ENCODE results near the gene GYG1. TPM values are rescaled to one million over a fixed set of nuclear protein-coding genes. Genes with fewer than 3 reads are reported as not detected.

GYG1 gene
- total and polyA plus RNA-seq, 2 experiments from 2014 or later: 33.2 to 40.9 TPM

DNA sequence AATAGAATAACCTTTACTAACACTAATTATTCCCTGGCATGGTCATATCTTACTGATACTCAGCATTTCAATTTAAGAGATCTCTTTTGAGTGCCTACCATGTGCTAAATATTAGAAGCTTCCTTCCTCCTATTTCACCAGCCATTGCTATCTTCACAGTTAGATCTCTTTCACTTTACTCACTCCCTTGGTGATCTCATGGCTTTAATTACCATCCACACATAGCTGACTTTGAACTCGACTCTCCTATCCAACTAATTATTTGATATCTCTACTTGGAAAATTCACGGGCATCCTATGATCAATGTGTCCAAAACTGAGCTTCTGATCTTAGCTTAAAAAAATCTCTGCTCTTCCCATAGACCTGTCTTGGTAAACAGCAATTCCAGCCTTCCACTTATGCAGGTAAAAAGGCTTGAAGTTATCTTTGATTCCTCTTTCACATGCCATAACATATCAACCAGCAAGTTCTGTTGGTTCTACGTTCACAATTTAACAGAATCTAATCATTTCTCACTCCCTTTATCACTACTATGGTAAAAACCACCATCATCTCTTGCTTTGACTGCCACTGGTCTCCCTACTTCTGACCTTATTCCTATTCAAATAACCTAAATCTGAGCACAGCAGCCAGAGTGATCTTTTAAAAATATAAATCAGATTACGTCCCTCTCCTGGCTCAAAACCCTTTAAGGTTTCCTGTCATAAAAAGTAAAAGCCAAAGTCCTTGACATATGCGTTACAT lies 53.2 kb downstream of the GYG1 start:
- DNase-seq (ENCODE audit: low spot score) (no peak), ATAC-seq (no peak)
- no peaks in the 10 kb centered on the region for H3K9me2 ChIP-seq (ENCODE audit: insufficient read depth)
- H3F3A ChIP-seq (replicated peaks; ENCODE audit: low read depth): no peaks in the 10 kb centered on the region
- no peaks in the 10 kb centered on the region for H3K27me3 ChIP-seq (ENCODE audit: insufficient read depth)
- no peak overlapping the region for H3K4me3 ChIP-seq
- Mint-ChIP-seq H3K27ac (no peak overlapping the region), H3K9me3 (no peaks in the 10 kb centered on the region), H3K4me3 (no peak overlapping the region), H3K36me3 (ENCODE audit: low read depth) (peaks cover 30% of the 10 kb centered on the region; the same call in 2 of the 3 replicates), H3K27me3 (ENCODE audit: insufficient read depth, low read depth, poor library complexity) (no peaks in the 10 kb centered on the region), H3K4me1 (no peaks in the 10 kb centered on the region)
- H3K36me3 ChIP-seq (ENCODE audit: insufficient read depth): peaks cover 18% of the 10 kb centered on the region
- no peak overlapping the region for H3K4me2 ChIP-seq
- H3K27ac ChIP-seq (ENCODE audit: low read depth): 0 out of 2 replicates have a peak overlapping the region, but pooled peaks have one; percentile 4
- no peaks in the 10 kb centered on the region for H4K20me1 ChIP-seq (replicated peaks; ENCODE audit: insufficient read depth)
- H3K79me2 ChIP-seq (replicated peaks; ENCODE audit: insufficient read depth): no peaks in the 10 kb centered on the region
- H3K4me1 ChIP-seq (ENCODE audit: insufficient read depth): no peaks in the 10 kb centered on the region
- H2AFZ ChIP-seq: no peak overlapping the region
- TF ChIP-seq STAT1 (IDR thresholded peaks at IDR 0.05; ENCODE audit: unreplicated experiment): no peak
- TF ChIP-seq, protein P1, sequence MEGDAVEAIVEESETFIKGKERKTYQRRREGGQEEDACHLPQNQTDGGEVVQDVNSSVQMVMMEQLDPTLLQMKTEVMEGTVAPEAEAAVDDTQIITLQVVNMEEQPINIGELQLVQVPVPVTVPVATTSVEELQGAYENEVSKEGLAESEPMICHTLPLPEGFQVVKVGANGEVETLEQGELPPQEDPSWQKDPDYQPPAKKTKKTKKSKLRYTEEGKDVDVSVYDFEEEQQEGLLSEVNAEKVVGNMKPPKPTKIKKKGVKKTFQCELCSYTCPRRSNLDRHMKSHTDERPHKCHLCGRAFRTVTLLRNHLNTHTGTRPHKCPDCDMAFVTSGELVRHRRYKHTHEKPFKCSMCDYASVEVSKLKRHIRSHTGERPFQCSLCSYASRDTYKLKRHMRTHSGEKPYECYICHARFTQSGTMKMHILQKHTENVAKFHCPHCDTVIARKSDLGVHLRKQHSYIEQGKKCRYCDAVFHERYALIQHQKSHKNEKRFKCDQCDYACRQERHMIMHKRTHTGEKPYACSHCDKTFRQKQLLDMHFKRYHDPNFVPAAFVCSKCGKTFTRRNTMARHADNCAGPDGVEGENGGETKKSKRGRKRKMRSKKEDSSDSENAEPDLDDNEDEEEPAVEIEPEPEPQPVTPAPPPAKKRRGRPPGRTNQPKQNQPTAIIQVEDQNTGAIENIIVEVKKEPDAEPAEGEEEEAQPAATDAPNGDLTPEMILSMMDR (conservative IDR thresholded peaks at IDR 0.05; ENCODE audit: low read depth in 2 of 2): no peak
- no peak for TF ChIP-seq EZH2 (IDR thresholded peaks at IDR 0.05; ENCODE audit: low read depth, unreplicated experiment)
- no peak for TF ChIP-seq CREB1 (CRISPR knock-in tag; IDR thresholded peaks at IDR 0.05; ENCODE audit: low read depth)
- TF ChIP-seq JUNB (IDR thresholded peaks at IDR 0.05; ENCODE audit: unreplicated experiment): no peak
- no peak for TF ChIP-seq POLR2AphosphoS5 (IDR thresholded peaks at IDR 0.05; ENCODE audit: low read depth)
- TF ChIP-seq ETS1 (IDR thresholded peaks at IDR 0.05): no peak
- TF ChIP-seq REST (IDR thresholded peaks at IDR 0.05; ENCODE audit: unreplicated experiment): no peak
- TF ChIP-seq EZH2phosphoT487 (IDR thresholded peaks at IDR 0.05; ENCODE audit: unreplicated experiment): no peak
- TF ChIP-seq, protein P2, sequence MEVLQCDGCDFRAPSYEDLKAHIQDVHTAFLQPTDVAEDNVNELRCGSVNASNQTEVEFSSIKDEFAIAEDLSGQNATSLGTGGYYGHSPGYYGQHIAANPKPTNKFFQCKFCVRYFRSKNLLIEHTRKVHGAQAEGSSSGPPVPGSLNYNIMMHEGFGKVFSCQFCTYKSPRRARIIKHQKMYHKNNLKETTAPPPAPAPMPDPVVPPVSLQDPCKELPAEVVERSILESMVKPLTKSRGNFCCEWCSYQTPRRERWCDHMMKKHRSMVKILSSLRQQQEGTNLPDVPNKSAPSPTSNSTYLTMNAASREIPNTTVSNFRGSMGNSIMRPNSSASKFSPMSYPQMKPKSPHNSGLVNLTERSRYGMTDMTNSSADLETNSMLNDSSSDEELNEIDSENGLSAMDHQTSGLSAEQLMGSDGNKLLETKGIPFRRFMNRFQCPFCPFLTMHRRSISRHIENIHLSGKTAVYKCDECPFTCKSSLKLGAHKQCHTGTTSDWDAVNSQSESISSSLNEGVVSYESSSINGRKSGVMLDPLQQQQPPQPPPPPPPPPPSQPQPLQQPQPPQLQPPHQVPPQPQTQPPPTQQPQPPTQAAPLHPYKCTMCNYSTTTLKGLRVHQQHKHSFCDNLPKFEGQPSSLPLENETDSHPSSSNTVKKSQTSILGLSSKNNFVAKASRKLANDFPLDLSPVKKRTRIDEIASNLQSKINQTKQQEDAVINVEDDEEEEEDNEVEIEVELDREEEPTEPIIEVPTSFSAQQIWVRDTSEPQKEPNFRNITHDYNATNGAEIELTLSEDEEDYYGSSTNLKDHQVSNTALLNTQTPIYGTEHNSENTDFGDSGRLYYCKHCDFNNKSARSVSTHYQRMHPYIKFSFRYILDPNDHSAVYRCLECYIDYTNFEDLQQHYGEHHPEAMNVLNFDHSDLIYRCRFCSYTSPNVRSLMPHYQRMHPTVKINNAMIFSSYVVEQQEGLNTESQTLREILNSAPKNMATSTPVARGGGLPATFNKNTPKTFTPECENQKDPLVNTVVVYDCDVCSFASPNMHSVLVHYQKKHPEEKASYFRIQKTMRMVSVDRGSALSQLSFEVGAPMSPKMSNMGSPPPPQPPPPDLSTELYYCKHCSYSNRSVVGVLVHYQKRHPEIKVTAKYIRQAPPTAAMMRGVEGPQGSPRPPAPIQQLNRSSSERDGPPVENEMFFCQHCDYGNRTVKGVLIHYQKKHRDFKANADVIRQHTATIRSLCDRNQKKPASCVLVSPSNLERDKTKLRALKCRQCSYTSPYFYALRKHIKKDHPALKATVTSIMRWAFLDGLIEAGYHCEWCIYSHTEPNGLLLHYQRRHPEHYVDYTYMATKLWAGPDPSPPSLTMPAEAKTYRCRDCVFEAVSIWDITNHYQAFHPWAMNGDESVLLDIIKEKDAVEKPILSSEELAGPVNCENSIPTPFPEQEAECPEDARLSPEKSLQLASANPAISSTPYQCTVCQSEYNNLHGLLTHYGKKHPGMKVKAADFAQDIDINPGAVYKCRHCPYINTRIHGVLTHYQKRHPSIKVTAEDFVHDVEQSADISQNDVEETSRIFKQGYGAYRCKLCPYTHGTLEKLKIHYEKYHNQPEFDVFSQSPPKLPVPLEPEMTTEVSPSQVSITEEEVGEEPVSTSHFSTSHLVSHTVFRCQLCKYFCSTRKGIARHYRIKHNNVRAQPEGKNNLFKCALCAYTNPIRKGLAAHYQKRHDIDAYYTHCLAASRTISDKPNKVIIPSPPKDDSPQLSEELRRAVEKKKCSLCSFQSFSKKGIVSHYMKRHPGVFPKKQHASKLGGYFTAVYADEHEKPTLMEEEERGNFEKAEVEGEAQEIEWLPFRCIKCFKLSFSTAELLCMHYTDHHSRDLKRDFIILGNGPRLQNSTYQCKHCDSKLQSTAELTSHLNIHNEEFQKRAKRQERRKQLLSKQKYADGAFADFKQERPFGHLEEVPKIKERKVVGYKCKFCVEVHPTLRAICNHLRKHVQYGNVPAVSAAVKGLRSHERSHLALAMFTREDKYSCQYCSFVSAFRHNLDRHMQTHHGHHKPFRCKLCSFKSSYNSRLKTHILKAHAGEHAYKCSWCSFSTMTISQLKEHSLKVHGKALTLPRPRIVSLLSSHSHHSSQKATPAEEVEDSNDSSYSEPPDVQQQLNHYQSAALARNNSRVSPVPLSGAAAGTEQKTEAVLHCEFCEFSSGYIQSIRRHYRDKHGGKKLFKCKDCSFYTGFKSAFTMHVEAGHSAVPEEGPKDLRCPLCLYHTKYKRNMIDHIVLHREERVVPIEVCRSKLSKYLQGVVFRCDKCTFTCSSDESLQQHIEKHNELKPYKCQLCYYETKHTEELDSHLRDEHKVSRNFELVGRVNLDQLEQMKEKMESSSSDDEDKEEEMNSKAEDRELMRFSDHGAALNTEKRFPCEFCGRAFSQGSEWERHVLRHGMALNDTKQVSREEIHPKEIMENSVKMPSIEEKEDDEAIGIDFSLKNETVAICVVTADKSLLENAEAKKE (CRISPR knock-in tag; IDR thresholded peaks at IDR 0.05): no peak
- TF ChIP-seq NANOG (IDR thresholded peaks at IDR 0.05; ENCODE audit: borderline replicate concordance): no peak
